Vagina (tissue), 2 donors: ENCODE results near the gene ASAP2.

Experiments
- CTCF ChIP-seq, 3 experiments: fragments of 450-650 bp in 2 of 3; fragments of 200-600 bp in 1 of 3; sonication (generic) in 1 of 3; IDR thresholded peaks; one replicate each; pipeline ENCODE4 v1.5.1; 2017 to 2019; ENCODE audit warnings: antibody characterized with exemption in 3 of 3, mild to moderate bottlenecking in 2 of 3, moderate library complexity in 2 of 3
- POLR2A ChIP-seq, 2 donors: fragments of 450-650 bp; IDR thresholded peaks; one replicate each; pipeline ENCODE4 v1.6.1; 2017; ENCODE audit warnings: antibody characterized with exemption in 2 of 2, mild to moderate bottlenecking in 2 of 2, moderate library complexity in 2 of 2

GRCh38 chr2:9275399-9275798 is 68.8 kb downstream of the ASAP2 start:
- no peak for TF ChIP-seq POLR2A (IDR thresholded peaks at IDR 0.05)
- TF ChIP-seq CTCF (IDR thresholded peaks at IDR 0.05) = no peak
